Epithelial cell of proximal tubule (primary cell): Measurements from ENCODE around the gene NOSIP. TPM values are rescaled to one million over a fixed set of nuclear protein-coding genes. Genes with fewer than 3 reads are reported as not detected.

ENCODE experiments used
- DNase-seq: peaks from one replicate; pipeline ENCODE4 v3.0.0-alpha.2; 2011; ENCODE audit warnings: low read depth
- H3K4me3 ChIP-seq: 2 replicates; pipeline ENCODE4 v1.5.1; 2011; ENCODE audit warnings: low read depth, mild to moderate bottlenecking, low read length
- total RNA-seq: library from RNA; depleted of rRNA; stranded (reverse); fragments of >200 nt; gene quantifications from 2 replicates; pipeline ENCODE4 v1.2.3, GENCODE V29; 2015
- TF ChIP-seq, protein P1 (sequence below): conservative IDR thresholded peaks from 2 replicates; pipeline ENCODE4 v1.5.1; 2012; ENCODE audit warnings: low read depth, mild to moderate bottlenecking, low read length

NOSIP gene
- total RNA-seq, 1 donor from 2014 or later = 82.4 TPM

DNA sequence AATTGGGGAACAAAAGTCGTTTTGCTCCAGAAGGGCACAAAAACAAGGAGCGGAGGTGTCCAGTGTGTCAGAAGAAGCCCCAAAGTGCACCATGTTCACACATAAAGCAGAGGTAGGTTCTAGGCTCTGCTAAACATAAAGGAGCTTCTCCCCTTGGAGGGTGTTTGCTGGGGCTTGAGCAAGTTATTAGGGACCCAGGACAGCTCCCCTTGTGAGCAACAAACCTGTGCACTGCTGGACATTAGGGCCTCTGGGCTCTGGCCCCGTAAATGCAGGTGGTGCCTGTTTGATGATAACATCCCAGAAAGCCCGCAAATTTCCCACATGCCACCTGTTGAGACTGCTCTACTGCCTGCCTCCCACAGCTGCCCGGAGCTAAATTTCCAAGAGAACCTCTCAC, 41.7 kb downstream of the NOSIP start:
- TF ChIP-seq, protein P1, sequence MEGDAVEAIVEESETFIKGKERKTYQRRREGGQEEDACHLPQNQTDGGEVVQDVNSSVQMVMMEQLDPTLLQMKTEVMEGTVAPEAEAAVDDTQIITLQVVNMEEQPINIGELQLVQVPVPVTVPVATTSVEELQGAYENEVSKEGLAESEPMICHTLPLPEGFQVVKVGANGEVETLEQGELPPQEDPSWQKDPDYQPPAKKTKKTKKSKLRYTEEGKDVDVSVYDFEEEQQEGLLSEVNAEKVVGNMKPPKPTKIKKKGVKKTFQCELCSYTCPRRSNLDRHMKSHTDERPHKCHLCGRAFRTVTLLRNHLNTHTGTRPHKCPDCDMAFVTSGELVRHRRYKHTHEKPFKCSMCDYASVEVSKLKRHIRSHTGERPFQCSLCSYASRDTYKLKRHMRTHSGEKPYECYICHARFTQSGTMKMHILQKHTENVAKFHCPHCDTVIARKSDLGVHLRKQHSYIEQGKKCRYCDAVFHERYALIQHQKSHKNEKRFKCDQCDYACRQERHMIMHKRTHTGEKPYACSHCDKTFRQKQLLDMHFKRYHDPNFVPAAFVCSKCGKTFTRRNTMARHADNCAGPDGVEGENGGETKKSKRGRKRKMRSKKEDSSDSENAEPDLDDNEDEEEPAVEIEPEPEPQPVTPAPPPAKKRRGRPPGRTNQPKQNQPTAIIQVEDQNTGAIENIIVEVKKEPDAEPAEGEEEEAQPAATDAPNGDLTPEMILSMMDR = no peak
- H3K4me3 ChIP-seq = no peak overlapping the region

DNA sequence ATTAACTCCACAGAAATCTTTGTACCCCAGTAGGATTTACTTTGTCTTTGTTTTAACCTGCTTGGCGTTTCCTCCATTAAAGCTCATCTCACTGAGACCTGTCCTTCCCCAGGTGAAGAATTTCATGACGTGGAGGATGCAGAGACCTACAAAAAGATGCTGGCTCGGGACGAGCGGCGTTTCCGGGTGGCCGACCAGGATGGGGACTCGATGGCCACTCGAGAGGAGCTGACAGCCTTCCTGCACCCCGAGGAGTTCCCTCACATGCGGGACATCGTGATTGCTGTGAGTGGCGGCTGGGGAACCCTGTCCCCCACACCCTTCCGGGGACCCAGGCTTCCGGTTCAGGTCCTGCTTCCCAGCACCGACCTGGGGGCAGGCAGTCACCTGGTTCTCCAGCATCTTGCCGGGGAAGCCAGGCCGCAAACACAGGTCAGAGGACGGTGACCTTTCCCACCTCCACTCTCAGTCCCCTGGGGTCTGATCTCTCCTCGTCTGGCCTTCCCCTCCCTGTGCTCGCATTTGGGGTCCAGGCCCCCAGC, 43.4 kb downstream of the NOSIP start:
- DNase-seq = no peak
- no peak overlapping the region for H3K4me3 ChIP-seq
- TF ChIP-seq, protein P1 = no peak

More for the DNA sequence above, 41.7 kb downstream of the NOSIP start:
- DNase-seq = no peak

DNA sequence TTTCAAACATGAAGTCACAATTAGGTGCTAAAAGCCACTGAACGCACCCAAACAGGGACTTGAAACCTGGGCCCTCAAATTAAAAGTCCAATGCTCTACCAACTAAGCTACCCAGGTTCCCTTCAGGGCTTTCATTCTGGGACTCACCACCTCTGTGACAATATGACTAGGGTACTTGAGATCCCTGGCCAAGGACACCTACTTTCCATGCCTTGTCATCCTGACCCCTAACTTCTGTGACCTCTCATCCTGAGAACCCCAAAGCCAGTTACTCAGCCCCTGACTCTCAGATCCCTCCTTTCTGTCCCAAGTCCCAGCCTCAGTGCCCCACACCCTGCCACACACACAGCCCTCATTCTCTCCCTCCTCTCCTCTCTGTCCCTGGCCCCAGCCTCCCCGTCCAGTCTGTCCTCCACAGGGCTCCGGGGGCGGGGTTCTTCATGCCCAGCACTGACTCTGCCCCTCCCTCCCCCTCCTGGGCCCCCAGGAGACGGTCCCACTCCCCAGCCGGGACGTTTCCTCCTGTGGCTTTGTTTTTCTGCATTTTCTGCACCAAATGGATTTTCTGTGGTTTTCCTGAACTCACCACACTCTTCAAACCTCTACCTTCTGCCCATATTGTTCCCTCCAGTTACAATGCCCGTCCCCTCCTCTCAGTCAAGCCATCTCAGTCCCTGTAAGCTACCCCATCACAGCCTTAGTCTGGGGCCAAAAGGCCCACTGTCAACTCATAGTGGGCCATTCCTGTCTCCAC, 45.5 kb downstream of the NOSIP start:
- TF ChIP-seq, protein P1 = no peak
- no peak overlapping the region for H3K4me3 ChIP-seq

DNA sequence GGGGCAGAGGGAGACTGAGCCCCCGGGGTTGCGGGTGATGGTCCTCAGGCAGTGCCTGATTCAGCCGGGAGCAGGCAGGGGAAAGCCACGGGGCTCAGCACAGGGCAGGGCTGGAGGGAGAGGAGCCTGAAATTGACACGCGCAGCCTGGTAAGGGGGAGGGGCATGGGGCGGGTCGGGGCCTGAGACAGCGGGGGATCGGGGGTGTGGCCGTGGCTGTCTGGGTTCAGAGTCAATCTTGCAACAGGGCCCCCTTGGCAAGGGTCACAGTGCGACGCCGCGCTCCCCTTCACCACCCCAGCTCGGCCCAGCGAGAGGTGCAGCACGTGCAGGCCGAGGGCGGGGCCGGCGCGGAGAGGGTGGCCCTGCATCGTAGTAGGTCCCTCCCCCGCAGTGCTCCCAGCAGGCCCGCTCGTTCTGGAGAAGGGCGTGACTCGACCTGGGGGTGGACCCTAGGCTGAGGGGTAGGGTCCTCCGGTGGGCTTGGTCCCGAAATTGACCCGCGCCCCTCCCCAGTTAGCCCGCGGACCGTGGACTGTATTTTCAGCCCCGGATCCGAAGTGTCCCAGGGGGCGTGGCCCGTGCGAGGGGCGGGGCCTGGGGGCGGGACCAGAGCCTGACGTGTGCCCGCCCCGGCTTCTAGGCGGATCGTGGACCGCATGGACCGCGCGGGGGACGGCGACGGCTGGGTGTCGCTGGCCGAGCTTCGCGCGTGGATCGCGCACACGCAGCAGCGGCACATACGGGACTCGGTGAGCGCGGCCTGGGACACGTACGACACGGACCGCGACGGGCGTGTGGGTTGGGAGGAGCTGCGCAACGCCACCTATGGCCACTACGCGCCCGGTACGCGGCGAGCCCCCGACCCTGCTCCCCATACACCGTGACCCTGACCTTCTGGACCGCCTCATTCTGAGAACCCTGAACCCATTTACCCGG, 46.5 kb downstream of the NOSIP start:
- TF ChIP-seq, protein P1 = no peak
- no peak for DNase-seq
- H3K4me3 ChIP-seq = peak overlapping the region; percentile 48

More for the DNA sequence above, 45.5 kb downstream of the NOSIP start:
- no peak for DNase-seq

DNA sequence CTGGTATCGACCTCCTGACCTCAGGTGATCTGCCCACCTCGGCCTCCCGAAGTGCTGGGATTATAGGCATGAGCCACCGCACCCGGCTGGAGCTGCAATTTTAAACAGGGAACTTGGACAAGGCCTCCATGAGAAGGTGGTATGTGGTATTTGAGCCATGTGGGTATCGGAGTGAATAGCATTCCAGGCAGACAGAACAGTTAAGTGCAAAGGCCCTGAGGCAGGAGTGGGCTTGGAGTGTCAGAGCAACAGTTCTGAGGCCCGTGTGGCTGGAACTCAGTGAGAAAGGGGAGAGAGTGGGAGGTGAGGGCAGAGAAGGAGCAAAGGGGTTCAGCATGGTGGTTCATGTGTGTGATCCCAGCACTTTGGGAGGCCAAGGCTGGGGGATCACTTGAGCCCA, 49.6 kb downstream of the NOSIP start:
- TF ChIP-seq, protein P1 = no peak
- H3K4me3 ChIP-seq = no peak overlapping the region
- DNase-seq = no peak

DNA sequence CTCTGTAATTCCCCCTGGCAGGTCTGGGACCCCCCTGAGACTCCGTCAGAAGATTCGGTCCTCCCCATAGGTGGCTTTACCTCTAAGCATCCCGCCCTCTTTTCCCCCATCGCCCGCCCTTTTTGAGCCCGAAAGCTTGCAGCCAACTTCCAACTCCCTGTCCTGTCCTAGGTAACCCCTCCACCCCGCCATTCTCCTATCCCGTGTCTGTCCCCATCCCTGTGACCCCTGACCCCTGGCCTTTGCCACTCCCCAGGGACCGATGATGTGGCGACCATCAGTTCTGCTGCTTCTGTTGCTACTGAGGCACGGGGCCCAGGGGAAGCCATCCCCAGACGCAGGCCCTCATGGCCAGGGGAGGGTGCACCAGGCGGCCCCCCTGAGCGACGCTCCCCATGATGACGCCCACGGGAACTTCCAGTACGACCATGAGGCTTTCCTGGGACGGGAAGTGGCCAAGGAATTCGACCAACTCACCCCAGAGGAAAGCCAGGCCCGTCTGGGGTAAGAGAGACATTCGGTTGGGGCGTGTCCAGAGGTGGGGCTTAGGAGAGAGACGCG, 52.1 kb downstream of the NOSIP start:
- TF ChIP-seq, protein P1 = no peak
- no peak for DNase-seq
- no peak overlapping the region for H3K4me3 ChIP-seq
